IMR-90 (cell line): Measurements from ENCODE around the gene SIN3B. TPM values are rescaled to one million over a fixed set of nuclear protein-coding genes. Genes with fewer than 3 reads are reported as not detected.

Source experiments
- ATAC-seq: fragments of 200-7000 bp; cut with Tn5 transposase; 2 replicates; pipeline ENCODE4 v1.9.1; 2020; ENCODE audit warnings: low read depth, mild to moderate bottlenecking, moderate library complexity
- BruUV-seq: library from RNA; stranded (reverse); fragments of 400-500 nt; replicated peaks from 2 replicates; lab custom pipeline; 2021; lab: Mats Ljungman, UMichigan
- CTCF ChIA-PET: fragments of 300-600 bp; formaldehyde crosslinking; extraction: SDS; loops from one replicate; lab custom pipeline; 2021; ENCODE audit warnings: antibody characterized with exemption; lab: Yijun Ruan, JAX
- POLR2A ChIA-PET: fragments of 300-600 bp; sonication (Branson Sonifier 250); formaldehyde crosslinking; loops from one replicate; lab custom pipeline; 2022; ENCODE audit warnings: antibody characterized with exemption; ENCODE audit not compliant: unreplicated experiment; lab: Charles Lee
- DNase-seq: peaks from one replicate; pipeline ENCODE4 v3.0.0; 2013
- H2AFZ ChIP-seq: replicated peaks from 2 replicates; pipeline ENCODE3; 2013; ENCODE audit warnings: low read length, mild to moderate bottlenecking; ENCODE audit not compliant: poor library complexity
- H2AK5ac ChIP-seq: 2 replicates; pipeline ENCODE4 v1.6.1; 2013; ENCODE audit warnings: low read depth, low read length, inconsistent platforms
- H2AK9ac ChIP-seq: replicated peaks from 2 replicates; pipeline ENCODE3; 2013; ENCODE audit warnings: mild to moderate bottlenecking, low read depth, low read length, moderate library complexity; ENCODE audit not compliant: poor library complexity
- H2BK120ac ChIP-seq: 2 replicates; pipeline ENCODE4 v1.6.1; 2013; ENCODE audit warnings: low read depth, low read length, inconsistent platforms
- H2BK15ac ChIP-seq: 3 replicates; pipeline ENCODE4 v1.6.1; 2013; ENCODE audit warnings: low read depth, low read length, inconsistent platforms
- H2BK20ac ChIP-seq: 2 replicates; pipeline ENCODE4 v1.6.1; 2013; ENCODE audit warnings: low read depth, mild to moderate bottlenecking, inconsistent platforms, low read length, moderate library complexity
- H2BK5ac ChIP-seq: 2 replicates; pipeline ENCODE4 v1.6.1; 2013; ENCODE audit warnings: mild to moderate bottlenecking, low read depth, low read length, inconsistent platforms; ENCODE audit not compliant: poor library complexity, severe bottlenecking
- H3K14ac ChIP-seq: replicated peaks from 2 replicates; pipeline ENCODE4 v1.6.1; 2013; ENCODE audit warnings: low read depth, low read length, inconsistent platforms
- H3K18ac ChIP-seq: 2 replicates; pipeline ENCODE4 v1.6.1; 2013; ENCODE audit warnings: low read depth, low read length, control low read depth
- H3K23ac ChIP-seq: 2 replicates; pipeline ENCODE4 v1.6.1; 2013; ENCODE audit warnings: low read depth, low read length, inconsistent platforms
- H3K27ac ChIP-seq: 2 replicates; pipeline ENCODE4 v1.5.1; 2013; ENCODE audit warnings: mild to moderate bottlenecking, control low read depth, low read length; ENCODE audit not compliant: insufficient read depth
- H3K27me3 ChIP-seq: 2 replicates; pipeline ENCODE4 v1.6.1; 2013; ENCODE audit warnings: low read length; ENCODE audit not compliant: control insufficient read depth, insufficient read depth
- H3K36me3 ChIP-seq: 2 replicates; pipeline ENCODE4 v1.6.1; 2013; ENCODE audit warnings: low read length, mixed read lengths; ENCODE audit not compliant: control insufficient read depth, insufficient read depth
- H3K4ac ChIP-seq: 2 replicates; pipeline ENCODE4 v1.6.1; 2013; ENCODE audit warnings: low read depth, low read length, inconsistent platforms
- H3K4me1 ChIP-seq: 2 replicates; pipeline ENCODE4 v1.6.1; 2013; ENCODE audit warnings: low read length, mixed read lengths; ENCODE audit not compliant: control insufficient read depth, insufficient read depth
- H3K4me2 ChIP-seq: 2 replicates; pipeline ENCODE4 v1.6.1; 2013; ENCODE audit warnings: low read depth, mild to moderate bottlenecking, control low read depth, low read length, moderate library complexity
- H3K4me3 ChIP-seq: 2 replicates; pipeline ENCODE4 v1.5.1; 2013; ENCODE audit warnings: low read depth, mild to moderate bottlenecking, control low read depth, low read length, moderate library complexity; ENCODE audit not compliant: insufficient read depth
- H3K56ac ChIP-seq: 2 replicates; pipeline ENCODE4 v1.6.1; 2013; ENCODE audit warnings: low read length, inconsistent platforms; ENCODE audit not compliant: insufficient read depth; ENCODE audit errors: extremely low read depth
- H3K79me1 ChIP-seq, 2 experiments: 2 replicates each; pipeline ENCODE4 v1.6.1; 2013; ENCODE audit warnings: low read length in 2 of 2, inconsistent platforms in 1 of 2, low read depth in 1 of 2
- H3K9ac ChIP-seq: 2 replicates; pipeline ENCODE4 v1.6.1; 2013; ENCODE audit warnings: low read depth, low read length, control low read depth
- H3K9me1 ChIP-seq: 2 replicates; pipeline ENCODE4 v1.6.1; 2013; ENCODE audit warnings: low read length, inconsistent platforms; ENCODE audit not compliant: insufficient read depth
- H3K9me3 ChIP-seq: 2 replicates; pipeline ENCODE4 v1.6.1; 2013; ENCODE audit warnings: low read length; ENCODE audit not compliant: control insufficient read depth, insufficient read depth
- H4K20me1 ChIP-seq: 2 replicates; pipeline ENCODE4 v1.6.1; 2013; ENCODE audit warnings: low read length, inconsistent platforms; ENCODE audit not compliant: insufficient read depth
- H4K5ac ChIP-seq: 2 replicates; pipeline ENCODE4 v1.6.1; 2013; ENCODE audit warnings: mild to moderate bottlenecking, low read depth, low read length, control low read depth
- H4K8ac ChIP-seq, 2 experiments: 2 replicates each; pipeline ENCODE4 v1.6.1; 2013; ENCODE audit warnings: low read depth in 2 of 2, low read length in 2 of 2, control low read depth in 1 of 2, inconsistent platforms in 1 of 2
- H4K91ac ChIP-seq: 2 replicates; pipeline ENCODE4 v1.6.1; 2013; ENCODE audit warnings: low read depth, low read length, inconsistent platforms; ENCODE audit not compliant: insufficient read depth
- BHLHE40 ChIP-seq: fragments of 150-350 bp; IDR thresholded peaks from 2 replicates; pipeline ENCODE4 v1.6.1; 2016; ENCODE audit warnings: mild to moderate bottlenecking, low read depth, low read length
- CEBPB ChIP-seq: IDR thresholded peaks from 2 replicates; pipeline ENCODE4 v1.6.1; 2012; ENCODE audit warnings: low read depth, low read length, improper control_type of control experiment
- CHD1 ChIP-seq: IDR thresholded peaks from 2 replicates; pipeline ENCODE4 v1.6.1; 2012; ENCODE audit warnings: low read depth, low read length, improper control_type of control experiment
- CTCF ChIP-seq: conservative IDR thresholded peaks from 2 replicates; pipeline ENCODE4 v1.5.1; 2012; ENCODE audit warnings: mild to moderate bottlenecking, low read depth, low read length, improper control_type of control experiment
- ELK1 ChIP-seq: fragments of 150-350 bp; IDR thresholded peaks from 2 replicates; pipeline ENCODE4 v1.6.1; 2016; ENCODE audit warnings: low read depth, mild to moderate bottlenecking, low read length, moderate library complexity, borderline replicate concordance
- FOS ChIP-seq: fragments of 150-350 bp; IDR thresholded peaks from 2 replicates; pipeline ENCODE4 v1.6.1; 2016; ENCODE audit warnings: low read depth, low read length
- MAFK ChIP-seq: IDR thresholded peaks from 2 replicates; pipeline ENCODE4 v1.6.1; 2012; ENCODE audit warnings: low read depth, low read length, improper control_type of control experiment
- MAZ ChIP-seq: IDR thresholded peaks from 2 replicates; pipeline ENCODE4 v1.6.1; 2012; ENCODE audit warnings: low read depth, mild to moderate bottlenecking, low read length, improper control_type of control experiment, moderate library complexity, borderline replicate concordance
- MXI1 ChIP-seq: IDR thresholded peaks from 2 replicates; pipeline ENCODE4 v1.6.1; 2012; ENCODE audit warnings: low read depth, mild to moderate bottlenecking, low read length, moderate library complexity, borderline replicate concordance
- NFE2L2 ChIP-seq: fragments of 150-350 bp; IDR thresholded peaks from 2 replicates; pipeline ENCODE4 v1.6.1; 2016; ENCODE audit warnings: low read depth, mild to moderate bottlenecking, low read length
- POLR2A ChIP-seq: IDR thresholded peaks from 2 replicates; pipeline ENCODE4 v1.6.1; 2012; ENCODE audit warnings: mild to moderate bottlenecking, low read depth, low read length
- RAD21 ChIP-seq: IDR thresholded peaks from 2 replicates; pipeline ENCODE4 v1.6.1; 2012; ENCODE audit warnings: low read length, improper control_type of control experiment
- RCOR1 ChIP-seq: IDR thresholded peaks from 2 replicates; pipeline ENCODE4 v1.6.1; 2012; ENCODE audit warnings: mild to moderate bottlenecking, low read length, improper control_type of control experiment; ENCODE audit not compliant: insufficient replicate concordance
- RFX5 ChIP-seq: IDR thresholded peaks from 2 replicates; pipeline ENCODE4 v1.8.0; 2012; ENCODE audit warnings: low read depth, mild to moderate bottlenecking, low read length, moderate library complexity
- SMC3 ChIP-seq: fragments of 150-350 bp; IDR thresholded peaks from 2 replicates; pipeline ENCODE4 v1.6.1; 2016; ENCODE audit warnings: low read depth, mild to moderate bottlenecking, antibody characterized with exemption, low read length, moderate library complexity
- USF2 ChIP-seq: fragments of 150-350 bp; IDR thresholded peaks from 2 replicates; pipeline ENCODE4 v1.6.1; 2017; ENCODE audit warnings: mild to moderate bottlenecking, antibody characterized with exemption, low read length, low read depth
- WGBS, 2 experiments: methylation state at CpG; one replicate each; pipeline versions ENCODE4 v1.1.5 to v1.1.7; 2013; ENCODE audit warnings: missing lambda C conversion rate in 2 of 2; ENCODE audit not compliant: insufficient read length in 1 of 2; ENCODE audit errors: extremely low coverage in 2 of 2; 5-methylcytosine and 5-hydroxymethylcytosine counted together
- dilution Hi-C: fragments of 300-500 bp; cut with HindIII; formaldehyde crosslinking; loops from one replicate; pipeline ENCODE4 v1.14.3; 2018; ENCODE audit warnings: low sequenced_read_pairs; ENCODE audit not compliant: unreplicated experiment
- in situ Hi-C: fragments of 300-500 bp; cut with MboI; formaldehyde crosslinking; loops from 3 replicates; pipeline ENCODE4 v1.14.3; 2019; ENCODE audit warnings: low sequenced_read_pairs, inconsistent platforms, mixed read lengths
- intact Hi-C: fragments of 100-400 bp; cut with micrococcal nuclease; formaldehyde crosslinking; loops from 2 replicates; pipeline ENCODE4 v1.10.0; 2022
- polyA plus RNA-seq, 3 experiments: library from polyadenylated mRNA; depleted of rRNA; stranded (reverse); fragments of >200 nt; gene quantifications; 2 replicates each; pipeline ENCODE4 v1.2.3, GENCODE V29; 2012; ENCODE audit warnings: low replicate concordance in 1 of 3
- total RNA-seq: library from RNA; depleted of rRNA; stranded (reverse); fragments of >200 nt; gene quantifications from 2 replicates; pipeline ENCODE4 v1.2.3, GENCODE V29; 2012

SIN3B gene
- total and polyA plus RNA-seq, 2 of the 4 experiments (the other 2 are of a cell fraction), result 7.9 to 40.0 TPM

- no peak overlapping the region for H3K27ac ChIP-seq
- no peak overlapping the region for H4K91ac ChIP-seq
- no peak overlapping the region for H2AFZ ChIP-seq
- no peaks in the 10 kb centered on the region for H3K4me1 ChIP-seq
- H3K4ac ChIP-seq, result no peak overlapping the region
- in situ Hi-C loops (no loop called here), intact Hi-C loops (no loop called here), dilution Hi-C loops (no loop called here)
- ChIA-PET POLR2A (no interaction called here), CTCF (no interaction called here)
- no peaks in the 10 kb centered on the region for H3K9me3 ChIP-seq
- DNase-seq, result no peak
- BruUV-seq, result no TSS peak
- no peak overlapping the region for H3K18ac ChIP-seq
- H4K8ac ChIP-seq, result no peak overlapping the region
- H4K5ac ChIP-seq, result no peak overlapping the region
- H3K14ac ChIP-seq, result no peak overlapping the region
- peaks cover 3% of the 10 kb centered on the region; the same call in 1 of the 2 replicates for H3K27me3 ChIP-seq
- H3K4me2 ChIP-seq, result no peak overlapping the region
- H3K36me3 ChIP-seq, result no peaks in the 10 kb centered on the region
- H3K23ac ChIP-seq, result no peak overlapping the region
- WGBS, 2 experiments, result 96% methylated on average over 30 of the region's 48 CpGs; no CpG with 5 or more reads in 1 of the 2 experiments
- no peak overlapping the region for H2AK5ac ChIP-seq
- no peak overlapping the region for H2BK15ac ChIP-seq
- TF ChIP-seq SMC3, result no peak
- no peak for TF ChIP-seq ELK1
- no peak for TF ChIP-seq POLR2A
- TF ChIP-seq MAZ, result no peak
- no peak for TF ChIP-seq MAFK
- TF ChIP-seq CEBPB, result no peak
- TF ChIP-seq RAD21, result no peak
- no peak for TF ChIP-seq USF2
- no peak for TF ChIP-seq RFX5
- no peak for TF ChIP-seq CTCF
- no peak for TF ChIP-seq CHD1
- no peak for TF ChIP-seq MXI1
- no peak for TF ChIP-seq NFE2L2
- TF ChIP-seq RCOR1, result no peak
- TF ChIP-seq BHLHE40, result no peak
- TF ChIP-seq FOS, result no peak
- no peaks in the 10 kb centered on the region for H3K79me1 ChIP-seq
- H2BK120ac ChIP-seq, result no peak overlapping the region
- H3K56ac ChIP-seq, result no peak overlapping the region
- ATAC-seq, result no peak
- H2AK9ac ChIP-seq, result peak overlapping the region; percentile 61
- no peak overlapping the region for H3K9ac ChIP-seq
- H2BK5ac ChIP-seq, result no peak overlapping the region
- H2BK20ac ChIP-seq, result no peak overlapping the region
- no peaks in the 10 kb centered on the region for H4K20me1 ChIP-seq
- no peak overlapping the region for H3K4me3 ChIP-seq
- H3K9me1 ChIP-seq, result no peaks in the 10 kb centered on the region
These were observed 60.8 kb downstream of the SIN3B start for GRCh38 chr19:16889883-16890460.
